PC-9 (cell line): ENCODE measurements around the gene ABLIM1.

Experiments used
- EZH2 ChIP-seq: fragments of 200-600 bp; sonication (generic); IDR thresholded peaks from 2 replicates; pipeline ENCODE4 v1.8.0; 2017; ENCODE audit warnings: antibody characterized with exemption, low read depth
- TF ChIP-seq, protein P1 (sequence below): fragments of 200-600 bp; sonication (generic); conservative IDR thresholded peaks from 2 replicates; pipeline ENCODE4 v1.6.1; 2017; ENCODE audit warnings: mixed run types, antibody characterized with exemption, mild to moderate bottlenecking, moderate library complexity

DNA sequence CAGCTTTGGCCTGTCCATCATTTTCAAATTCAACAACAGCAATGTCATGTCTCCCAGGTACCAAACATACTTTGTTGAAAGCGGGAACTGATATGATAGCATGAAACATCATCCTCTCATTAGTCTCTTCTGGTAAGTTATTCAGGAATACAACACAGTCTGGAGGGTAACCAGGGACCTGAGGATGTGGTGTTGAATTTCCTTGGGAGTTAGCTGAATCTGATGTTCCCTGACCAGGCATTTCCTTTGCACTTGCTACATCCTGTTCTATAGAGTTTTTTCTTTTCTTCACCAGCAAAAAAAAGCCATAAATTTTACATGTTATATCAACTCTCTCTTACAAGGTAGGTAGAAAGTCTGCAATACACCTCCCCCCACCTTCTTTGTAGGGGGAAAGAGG is 156.0 kb downstream of the ABLIM1 start:
- no peak for TF ChIP-seq EZH2
- TF ChIP-seq, protein P1, sequence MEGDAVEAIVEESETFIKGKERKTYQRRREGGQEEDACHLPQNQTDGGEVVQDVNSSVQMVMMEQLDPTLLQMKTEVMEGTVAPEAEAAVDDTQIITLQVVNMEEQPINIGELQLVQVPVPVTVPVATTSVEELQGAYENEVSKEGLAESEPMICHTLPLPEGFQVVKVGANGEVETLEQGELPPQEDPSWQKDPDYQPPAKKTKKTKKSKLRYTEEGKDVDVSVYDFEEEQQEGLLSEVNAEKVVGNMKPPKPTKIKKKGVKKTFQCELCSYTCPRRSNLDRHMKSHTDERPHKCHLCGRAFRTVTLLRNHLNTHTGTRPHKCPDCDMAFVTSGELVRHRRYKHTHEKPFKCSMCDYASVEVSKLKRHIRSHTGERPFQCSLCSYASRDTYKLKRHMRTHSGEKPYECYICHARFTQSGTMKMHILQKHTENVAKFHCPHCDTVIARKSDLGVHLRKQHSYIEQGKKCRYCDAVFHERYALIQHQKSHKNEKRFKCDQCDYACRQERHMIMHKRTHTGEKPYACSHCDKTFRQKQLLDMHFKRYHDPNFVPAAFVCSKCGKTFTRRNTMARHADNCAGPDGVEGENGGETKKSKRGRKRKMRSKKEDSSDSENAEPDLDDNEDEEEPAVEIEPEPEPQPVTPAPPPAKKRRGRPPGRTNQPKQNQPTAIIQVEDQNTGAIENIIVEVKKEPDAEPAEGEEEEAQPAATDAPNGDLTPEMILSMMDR = no peak
